NK-92 (cell line): ENCODE measurements around the gene SORCS1.

Source experiments
- DNase-seq: peaks from one replicate; lab custom pipeline; 2025; ENCODE audit not compliant: unreplicated experiment; lab: John Stamatoyannopoulos, UW

The SORCS1 gene

GRCh38 chr10:107104026-107104652, 60.4 kb downstream of the SORCS1 start:
- DNase-seq = no peak

- DNase-seq = no peak
These were observed 61.1 kb downstream of the SORCS1 start for GRCh38 chr10:107103174-107104025.

GRCh38 chr10:107098326-107098725, 66.2 kb downstream of the SORCS1 start:
- no peak for DNase-seq

- DNase-seq = no peak
These were observed 69.5 kb downstream of the SORCS1 start for GRCh38 chr10:107094824-107095522.

- DNase-seq = no peak
These were observed 72.2 kb downstream of the SORCS1 start for GRCh38 chr10:107092321-107092720.

GRCh38 chr10:107091126-107091525, 73.4 kb downstream of the SORCS1 start:
- DNase-seq = no peak

- DNase-seq = no peak
These were observed 78.6 kb downstream of the SORCS1 start for GRCh38 chr10:107085665-107086525.

- DNase-seq = no peak
These were observed 81.0 kb downstream of the SORCS1 start for GRCh38 chr10:107083388-107084009.

- no peak for DNase-seq
These were observed 82.9 kb downstream of the SORCS1 start for GRCh38 chr10:107081644-107082043.

GRCh38 chr10:107075117-107075516, 89.4 kb downstream of the SORCS1 start:
- no peak for DNase-seq

- DNase-seq = no peak
These were observed 91.7 kb downstream of the SORCS1 start for GRCh38 chr10:107072786-107073185.

- DNase-seq = no peak
These were observed 92.5 kb downstream of the SORCS1 start for GRCh38 chr10:107072028-107072427.

- DNase-seq = no peak
These were observed 93.2 kb downstream of the SORCS1 start for GRCh38 chr10:107071301-107071700.

GRCh38 chr10:107067843-107068242, 96.7 kb downstream of the SORCS1 start:
- no peak for DNase-seq

- DNase-seq = no peak
These were observed 100.4 kb downstream of the SORCS1 start for GRCh38 chr10:107064075-107064474.

- DNase-seq = no peak
These were observed 104.6 kb downstream of the SORCS1 start for GRCh38 chr10:107059872-107060271.

- no peak for DNase-seq
These were observed 105.3 kb downstream of the SORCS1 start for GRCh38 chr10:107059068-107059804.

GRCh38 chr10:107058331-107058730, 106.2 kb downstream of the SORCS1 start:
- no peak for DNase-seq

- no peak for DNase-seq
These were observed 108.3 kb downstream of the SORCS1 start for GRCh38 chr10:107056182-107056581.
